GM23338 (cell line): ENCODE measurements around the gene MRRF.
A peak's percentile ranks its signal among the peaks of the same experiment; 100 is the strongest.

ENCODE experiments used
- CREB1 ChIP-seq: fragments of 250-450 bp; sonication (Bioruptor Pico); IDR thresholded peaks from 2 replicates; pipeline ENCODE4 v1.5.0; 2020; ENCODE audit warnings: low read depth, mild to moderate bottlenecking, moderate library complexity
- EZH2 ChIP-seq: fragments of 200-600 bp; sonication (generic); IDR thresholded peaks from one replicate; pipeline ENCODE4 v1.8.0; 2017; ENCODE audit warnings: antibody characterized with exemption, mild to moderate bottlenecking, low read depth; ENCODE audit not compliant: unreplicated experiment
- EZH2phosphoT487 ChIP-seq: fragments of 200-600 bp; sonication (generic); IDR thresholded peaks from one replicate; pipeline ENCODE4 v1.8.1; 2018; ENCODE audit warnings: antibody characterized with exemption; ENCODE audit not compliant: unreplicated experiment
- NANOG ChIP-seq: IDR thresholded peaks from 2 replicates; pipeline ENCODE4 v1.6.1; 2016; ENCODE audit warnings: antibody characterized with exemption, borderline replicate concordance
- POLR2AphosphoS5 ChIP-seq: IDR thresholded peaks from 2 replicates; pipeline ENCODE4 v1.6.1; 2016; ENCODE audit warnings: antibody characterized with exemption, low read depth
- ZNF114 ChIP-seq: fragments of 250-450 bp; sonication (Bioruptor Pico); IDR thresholded peaks from 2 replicates; pipeline ENCODE4 v1.5.0; 2020; ENCODE audit warnings: mild to moderate bottlenecking, moderate library complexity
- ZNF331 ChIP-seq: fragments of 250-450 bp; sonication (Bioruptor Pico); IDR thresholded peaks from 2 replicates; pipeline ENCODE4 v1.5.0; 2020; ENCODE audit warnings: low read depth, mild to moderate bottlenecking, moderate library complexity
- TF ChIP-seq, protein P1 (sequence below), 2 experiments: fragments of 200-600 bp in 1 of 2; sonication (generic) in 1 of 2; conservative IDR thresholded peaks; 2 replicates each; pipeline versions ENCODE4 v1.5.1 to v1.6.1; 2016 to 2017; ENCODE audit warnings: antibody characterized with exemption in 2 of 2, low read depth in 2 of 2, mild to moderate bottlenecking in 2 of 2, moderate library complexity in 1 of 2
- TF ChIP-seq, protein P2 (sequence below): IDR thresholded peaks from one replicate; pipeline ENCODE4 v1.6.1; 2018; ENCODE audit warnings: antibody characterized with exemption; ENCODE audit not compliant: unreplicated experiment
- TF ChIP-seq, protein P3 (sequence below): IDR thresholded peaks from 2 replicates; pipeline ENCODE4 v1.6.1; 2016; ENCODE audit warnings: antibody characterized with exemption

DNA sequence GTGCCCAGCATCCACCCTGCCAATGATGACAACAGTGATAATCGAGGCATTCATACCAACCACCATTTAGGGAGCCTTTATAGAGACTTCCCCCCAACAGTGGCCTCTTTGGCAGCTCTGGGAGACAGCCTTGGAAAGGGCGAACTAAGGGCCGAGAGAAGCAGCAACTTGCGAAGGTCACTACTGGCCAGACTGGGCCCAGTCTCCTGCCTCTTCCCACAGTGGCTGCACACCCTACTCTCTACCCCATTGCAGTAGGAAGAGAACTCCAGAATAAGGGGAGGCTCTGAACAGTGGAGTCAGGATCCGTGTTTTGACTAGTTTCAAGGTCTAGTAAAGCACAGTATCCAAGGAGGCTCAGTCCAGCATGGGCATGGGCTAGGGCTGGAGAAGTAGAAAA lies 41.2 kb upstream of the MRRF start:
- TF ChIP-seq, protein P1, sequence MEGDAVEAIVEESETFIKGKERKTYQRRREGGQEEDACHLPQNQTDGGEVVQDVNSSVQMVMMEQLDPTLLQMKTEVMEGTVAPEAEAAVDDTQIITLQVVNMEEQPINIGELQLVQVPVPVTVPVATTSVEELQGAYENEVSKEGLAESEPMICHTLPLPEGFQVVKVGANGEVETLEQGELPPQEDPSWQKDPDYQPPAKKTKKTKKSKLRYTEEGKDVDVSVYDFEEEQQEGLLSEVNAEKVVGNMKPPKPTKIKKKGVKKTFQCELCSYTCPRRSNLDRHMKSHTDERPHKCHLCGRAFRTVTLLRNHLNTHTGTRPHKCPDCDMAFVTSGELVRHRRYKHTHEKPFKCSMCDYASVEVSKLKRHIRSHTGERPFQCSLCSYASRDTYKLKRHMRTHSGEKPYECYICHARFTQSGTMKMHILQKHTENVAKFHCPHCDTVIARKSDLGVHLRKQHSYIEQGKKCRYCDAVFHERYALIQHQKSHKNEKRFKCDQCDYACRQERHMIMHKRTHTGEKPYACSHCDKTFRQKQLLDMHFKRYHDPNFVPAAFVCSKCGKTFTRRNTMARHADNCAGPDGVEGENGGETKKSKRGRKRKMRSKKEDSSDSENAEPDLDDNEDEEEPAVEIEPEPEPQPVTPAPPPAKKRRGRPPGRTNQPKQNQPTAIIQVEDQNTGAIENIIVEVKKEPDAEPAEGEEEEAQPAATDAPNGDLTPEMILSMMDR (conservative IDR thresholded peaks at IDR 0.05; ENCODE audit: low read depth in 2 of 2): no peak
- no peak for TF ChIP-seq EZH2phosphoT487
- TF ChIP-seq CREB1: no peak
- no peak for TF ChIP-seq ZNF331 (CRISPR knock-in tag)
- no peak for TF ChIP-seq POLR2AphosphoS5
- TF ChIP-seq ZNF114 (CRISPR knock-in tag): no peak
- TF ChIP-seq EZH2: peak; percentile 67
- TF ChIP-seq, protein P2, sequence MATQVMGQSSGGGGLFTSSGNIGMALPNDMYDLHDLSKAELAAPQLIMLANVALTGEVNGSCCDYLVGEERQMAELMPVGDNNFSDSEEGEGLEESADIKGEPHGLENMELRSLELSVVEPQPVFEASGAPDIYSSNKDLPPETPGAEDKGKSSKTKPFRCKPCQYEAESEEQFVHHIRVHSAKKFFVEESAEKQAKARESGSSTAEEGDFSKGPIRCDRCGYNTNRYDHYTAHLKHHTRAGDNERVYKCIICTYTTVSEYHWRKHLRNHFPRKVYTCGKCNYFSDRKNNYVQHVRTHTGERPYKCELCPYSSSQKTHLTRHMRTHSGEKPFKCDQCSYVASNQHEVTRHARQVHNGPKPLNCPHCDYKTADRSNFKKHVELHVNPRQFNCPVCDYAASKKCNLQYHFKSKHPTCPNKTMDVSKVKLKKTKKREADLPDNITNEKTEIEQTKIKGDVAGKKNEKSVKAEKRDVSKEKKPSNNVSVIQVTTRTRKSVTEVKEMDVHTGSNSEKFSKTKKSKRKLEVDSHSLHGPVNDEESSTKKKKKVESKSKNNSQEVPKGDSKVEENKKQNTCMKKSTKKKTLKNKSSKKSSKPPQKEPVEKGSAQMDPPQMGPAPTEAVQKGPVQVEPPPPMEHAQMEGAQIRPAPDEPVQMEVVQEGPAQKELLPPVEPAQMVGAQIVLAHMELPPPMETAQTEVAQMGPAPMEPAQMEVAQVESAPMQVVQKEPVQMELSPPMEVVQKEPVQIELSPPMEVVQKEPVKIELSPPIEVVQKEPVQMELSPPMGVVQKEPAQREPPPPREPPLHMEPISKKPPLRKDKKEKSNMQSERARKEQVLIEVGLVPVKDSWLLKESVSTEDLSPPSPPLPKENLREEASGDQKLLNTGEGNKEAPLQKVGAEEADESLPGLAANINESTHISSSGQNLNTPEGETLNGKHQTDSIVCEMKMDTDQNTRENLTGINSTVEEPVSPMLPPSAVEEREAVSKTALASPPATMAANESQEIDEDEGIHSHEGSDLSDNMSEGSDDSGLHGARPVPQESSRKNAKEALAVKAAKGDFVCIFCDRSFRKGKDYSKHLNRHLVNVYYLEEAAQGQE: no peak
- no peak for TF ChIP-seq NANOG
- TF ChIP-seq, protein P3, sequence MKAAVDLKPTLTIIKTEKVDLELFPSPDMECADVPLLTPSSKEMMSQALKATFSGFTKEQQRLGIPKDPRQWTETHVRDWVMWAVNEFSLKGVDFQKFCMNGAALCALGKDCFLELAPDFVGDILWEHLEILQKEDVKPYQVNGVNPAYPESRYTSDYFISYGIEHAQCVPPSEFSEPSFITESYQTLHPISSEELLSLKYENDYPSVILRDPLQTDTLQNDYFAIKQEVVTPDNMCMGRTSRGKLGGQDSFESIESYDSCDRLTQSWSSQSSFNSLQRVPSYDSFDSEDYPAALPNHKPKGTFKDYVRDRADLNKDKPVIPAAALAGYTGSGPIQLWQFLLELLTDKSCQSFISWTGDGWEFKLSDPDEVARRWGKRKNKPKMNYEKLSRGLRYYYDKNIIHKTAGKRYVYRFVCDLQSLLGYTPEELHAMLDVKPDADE: no peak
